GM12878 (cell line): ENCODE results near the gene ZNF568. TPM values are rescaled to one million over a fixed set of nuclear protein-coding genes. Genes with fewer than 3 reads are reported as not detected.

ENCODE experiments used
- ATAC-seq: fragments of 200-7000 bp; cut with Tn5 transposase; 3 replicates; pipeline ENCODE4 v1.9.1; 2020; ENCODE audit warnings: mild to moderate bottlenecking, moderate library complexity
- BruUV-seq: library from RNA; stranded (reverse); fragments of 400-500 nt; replicated peaks from 2 replicates; lab custom pipeline; 2021; lab: Mats Ljungman, UMichigan
- CTCF ChIA-PET: fragments of 300-600 bp; sonication (Branson Sonifier 250); formaldehyde crosslinking; extraction: SDS; loops from one replicate; lab custom pipeline; 2021; ENCODE audit warnings: inconsistent platforms; lab: Yijun Ruan, JAX
- POLR2A ChIA-PET: fragments of 350-600 bp; formaldehyde crosslinking; extraction: SDS; loops from one replicate; lab custom pipeline; 2021; ENCODE audit warnings: inconsistent platforms; lab: Charles Lee
- RAD21 ChIA-PET: fragments of 300-600 bp; sonication (Branson Sonifier 250); formaldehyde crosslinking; loops from one replicate; lab custom pipeline; 2023; ENCODE audit warnings: antibody characterized with exemption; ENCODE audit not compliant: unreplicated experiment; lab: Charles Lee
- SMC1A ChIA-PET: fragments of 300-600 bp; sonication (Branson Sonifier 250); formaldehyde crosslinking; loops from one replicate; lab custom pipeline; 2023; ENCODE audit not compliant: unreplicated experiment, uncharacterized antibody; lab: Charles Lee
- DNase-seq: peaks from one replicate; pipeline ENCODE4 v3.0.0-alpha.2; 2011; ENCODE audit warnings: low read depth, low spot score
- FAIRE-seq: peaks from 3 replicates; lab custom pipeline; 2011; peaks lifted over from hg19 to GRCh38; lab: Jason Lieb, UNC
- H2AFZ ChIP-seq: 2 replicates; pipeline ENCODE4 v1.6.0; 2011; ENCODE audit warnings: low read depth, low read length, control low read depth; ENCODE audit not compliant: control insufficient read depth
- H3K27ac ChIP-seq: 2 replicates; pipeline ENCODE4 v1.5.1; 2011; ENCODE audit warnings: control low read depth; ENCODE audit not compliant: control insufficient read depth, insufficient read depth
- H3K27me3 ChIP-seq, 2 experiments: replicated peaks in 1 of 2; 2 replicates each; pipeline versions ENCODE4 v1.6.0 to v1.6.1; 2011; ENCODE audit warnings: low read length in 1 of 2; ENCODE audit not compliant: control insufficient read depth in 2 of 2, insufficient read depth in 2 of 2
- H3K36me3 ChIP-seq, 2 experiments: 2 replicates each; pipeline ENCODE4 v1.5.1; 2011; ENCODE audit warnings: low read length in 1 of 2; ENCODE audit not compliant: control insufficient read depth in 2 of 2, insufficient read depth in 2 of 2
- H3K4me1 ChIP-seq: 2 replicates; pipeline ENCODE4 v1.6.1; 2011; ENCODE audit warnings: mild to moderate bottlenecking, low read length, moderate library complexity, mixed read lengths; ENCODE audit not compliant: control insufficient read depth, insufficient read depth
- H3K4me2 ChIP-seq: 2 replicates; pipeline ENCODE4 v1.6.0; 2011; ENCODE audit warnings: control low read depth; ENCODE audit not compliant: control insufficient read depth, insufficient read depth
- H3K4me3 ChIP-seq: fragments of 200-600 bp; sonication (generic); 2 replicates; pipeline ENCODE4 v1.5.1; 2016
- H3K79me2 ChIP-seq: 2 replicates; pipeline ENCODE4 v1.6.0; 2011; ENCODE audit warnings: low read length; ENCODE audit not compliant: control insufficient read depth, insufficient read depth
- H3K9ac ChIP-seq: 2 replicates; pipeline ENCODE4 v1.8.0; 2011; ENCODE audit warnings: low read length, control low read depth, mixed read lengths; ENCODE audit not compliant: control insufficient read depth, insufficient read depth
- H3K9me3 ChIP-seq: replicated peaks from 3 replicates; pipeline ENCODE4 v1.5.1; 2011; ENCODE audit warnings: mild to moderate bottlenecking, low read length; ENCODE audit not compliant: control insufficient read depth, insufficient read depth
- H4K20me1 ChIP-seq: 2 replicates; pipeline ENCODE4 v1.6.0; 2011; ENCODE audit not compliant: control insufficient read depth, insufficient read depth
- EGR1 ChIP-seq, 2 experiments: IDR thresholded peaks; 1 replicate in 1 of 2; 2 replicates in 1 of 2; pipeline ENCODE4 v1.6.1; 2011 to 2012; ENCODE audit warnings: low read depth in 2 of 2, low read length in 2 of 2, borderline replicate concordance in 1 of 2, mild to moderate bottlenecking in 1 of 2, moderate library complexity in 1 of 2
- HCFC1 ChIP-seq: fragments of 150-350 bp; IDR thresholded peaks from 2 replicates; pipeline ENCODE4 v1.6.1; 2014; ENCODE audit warnings: low read length
- NR2C1 ChIP-seq: fragments of 450-650 bp; IDR thresholded peaks from 2 replicates; pipeline ENCODE4 v1.6.1; 2017; ENCODE audit warnings: antibody characterized with exemption, mild to moderate bottlenecking, moderate library complexity
- RAD21 ChIP-seq: IDR thresholded peaks from 2 replicates; pipeline ENCODE4 v1.6.1; 2011; ENCODE audit warnings: mild to moderate bottlenecking, low read depth, low read length, moderate library complexity; ENCODE audit not compliant: insufficient read depth
- SIX5 ChIP-seq: IDR thresholded peaks from 2 replicates; pipeline ENCODE4 v1.6.1; 2011; ENCODE audit warnings: mild to moderate bottlenecking, low read depth, low read length, moderate library complexity; ENCODE audit not compliant: severe bottlenecking
- WGBS: methylation state at CpG from one replicate; pipeline ENCODE4 v1.1.6; 2016; ENCODE audit warnings: low lambda C conversion rate; ENCODE audit not compliant: insufficient replicate concordance, insufficient coverage; ENCODE audit errors: missing lambda C conversion rate; 5-methylcytosine and 5-hydroxymethylcytosine counted together
- in situ Hi-C: fragments of 300-500 bp; cut with MboI; formaldehyde crosslinking; loops from 9 replicates; pipeline ENCODE4 v1.14.3; 2018; ENCODE audit warnings: mixed read lengths
- intact Hi-C: fragments of 100-400 bp; cut with micrococcal nuclease; formaldehyde crosslinking; loops from one replicate; pipeline ENCODE4 v1.14.2; 2022; ENCODE audit not compliant: unreplicated experiment
- polyA plus RNA-seq, 11 experiments: library from polyadenylated mRNA; depleted of rRNA in 4 of 11; unstranded in 6 of 11; stranded (reverse) in 5 of 11; fragments of >200 nt; fragmentation: Nextera tagmentation in 4 of 11; fragmentation: Illumina TruSeq in 1 of 11; extraction: Ambion mirVana in 4 of 11; extraction: Trizol in 1 of 11; gene quantifications; 1 replicate in 1 of 11; 2 replicates in 10 of 11; pipeline versions ENCODE4 v1.2.1 to v1.2.3, GENCODE V29; 2011 to 2016; ENCODE audit warnings: inconsistent platforms in 2 of 11, missing spikeins in 2 of 11, low read depth in 1 of 11
- total RNA-seq, 4 experiments: library from RNA; depleted of rRNA in 3 of 4; stranded (reverse); fragments of >200 nt in 3 of 4; fragmentation: Illumina TruSeq in 1 of 4; extraction: Trizol in 1 of 4; gene quantifications; 2 replicates each; pipeline versions ENCODE4 v1.2.1 to v1.2.3, GENCODE V29; 2013 to 2021
- TF ChIP-seq, protein P1 (sequence below): IDR thresholded peaks from 2 replicates; pipeline ENCODE4 v1.6.1; 2012; ENCODE audit warnings: low read depth, low read length, improper control_type of control experiment
- TF ChIP-seq, protein P2 (sequence below), 3 experiments: IDR thresholded peaks in 2 of 3; conservative IDR thresholded peaks in 1 of 3; 2 replicates each; pipeline ENCODE4 v1.5.1; 2011; ENCODE audit warnings: low read depth in 3 of 3, low read length in 3 of 3, mild to moderate bottlenecking in 3 of 3, control low read depth in 2 of 3, moderate library complexity in 2 of 3, inconsistent platforms in 1 of 3, mixed read lengths in 1 of 3; ENCODE audit not compliant: control insufficient read depth in 2 of 3, insufficient read depth in 1 of 3; ENCODE audit errors: extremely low read depth in 1 of 3

The ZNF568 gene
- total and polyA plus RNA-seq, 10 of the 15 experiments (the other 5 are each of a cell fraction or from before 2014, with no cell fraction given): 0.16 to 0.77 (median 0.27) TPM

DNA sequence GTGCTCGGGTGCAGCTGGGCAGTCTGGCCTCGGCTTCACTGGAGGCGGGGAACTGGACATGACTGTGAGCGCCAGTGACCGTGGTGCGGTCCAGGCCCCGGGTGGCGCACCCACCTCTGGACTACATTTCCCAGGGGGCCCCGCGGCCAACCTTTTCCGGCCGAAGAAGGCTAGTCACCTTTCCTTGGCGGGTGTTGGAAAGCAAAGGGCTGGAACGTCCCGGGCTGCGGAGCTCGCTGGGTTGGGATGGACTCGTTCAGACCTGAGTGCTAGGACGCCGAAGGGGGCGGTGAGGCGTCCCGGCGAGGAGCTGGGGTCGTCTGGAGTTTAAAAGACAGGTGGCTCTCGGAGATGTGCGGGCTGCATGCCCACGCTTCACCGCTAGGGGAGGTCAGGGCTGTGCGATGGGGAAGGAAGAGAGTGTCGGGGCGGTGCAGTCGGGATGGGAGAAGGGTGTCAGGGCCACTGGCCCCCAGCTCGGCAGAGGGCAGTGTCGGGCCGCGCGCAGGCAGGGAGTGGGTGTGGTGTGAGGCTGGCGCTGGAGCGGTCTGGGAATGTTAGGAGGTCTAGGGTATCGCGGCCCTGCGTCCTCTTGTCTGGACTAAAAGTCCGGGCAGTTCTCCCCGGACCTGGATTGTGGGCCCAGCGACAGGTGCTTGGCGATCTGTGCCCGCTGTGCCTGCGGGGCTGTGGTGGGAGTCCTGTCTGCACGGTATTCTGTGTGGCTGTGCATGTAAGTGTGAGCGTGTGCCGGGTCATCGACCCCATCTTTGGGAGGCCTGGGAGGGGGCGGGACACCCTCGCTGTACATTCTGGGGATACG, 57.1 kb downstream of the ZNF568 start:
- peak; percentile 17 for DNase-seq
- Histone ChIP-seq H4K20me1 (no peaks in the 10 kb centered on the region), H3K27me3 (no peaks in the 10 kb centered on the region), H3K27ac (no peak overlapping the region), H3K4me3 (no peak overlapping the region), H3K79me2 (no peaks in the 10 kb centered on the region), H3K4me2 (peak overlapping the region; percentile 43; the same call in 1 of the 2 replicates), H3K4me1 (no peaks in the 10 kb centered on the region), H2AFZ (peak overlapping the region; percentile 48), H3K9me3 (peaks cover 2% of the 10 kb centered on the region; the same call in 1 of the 3 replicates), H3K36me3 (no peaks in the 10 kb centered on the region), H3K9ac (no peak overlapping the region)
- no peak for FAIRE-seq
- in situ Hi-C loops: no loop called here
- RAD21 ChIA-PET: no interaction called here
- no peak; the same call in 2 of the 3 replicates for ATAC-seq
- SMC1A ChIA-PET: no interaction called here
- WGBS: 2% methylated on average over 56 of the region's 56 CpGs
- TF ChIP-seq, protein P1, sequence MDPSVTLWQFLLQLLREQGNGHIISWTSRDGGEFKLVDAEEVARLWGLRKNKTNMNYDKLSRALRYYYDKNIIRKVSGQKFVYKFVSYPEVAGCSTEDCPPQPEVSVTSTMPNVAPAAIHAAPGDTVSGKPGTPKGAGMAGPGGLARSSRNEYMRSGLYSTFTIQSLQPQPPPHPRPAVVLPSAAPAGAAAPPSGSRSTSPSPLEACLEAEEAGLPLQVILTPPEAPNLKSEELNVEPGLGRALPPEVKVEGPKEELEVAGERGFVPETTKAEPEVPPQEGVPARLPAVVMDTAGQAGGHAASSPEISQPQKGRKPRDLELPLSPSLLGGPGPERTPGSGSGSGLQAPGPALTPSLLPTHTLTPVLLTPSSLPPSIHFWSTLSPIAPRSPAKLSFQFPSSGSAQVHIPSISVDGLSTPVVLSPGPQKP: peak; percentile 29; the same call in 1 of the 2 replicates
- no peak for TF ChIP-seq EGR1 (IDR thresholded peaks at IDR 0.05; ENCODE audit: borderline replicate concordance in 1 of 2, low read depth in 2 of 2, low read length in 2 of 2)
- no peak for TF ChIP-seq NR2C1
- TF ChIP-seq SIX5: peak; percentile 41
- TF ChIP-seq, protein P2, sequence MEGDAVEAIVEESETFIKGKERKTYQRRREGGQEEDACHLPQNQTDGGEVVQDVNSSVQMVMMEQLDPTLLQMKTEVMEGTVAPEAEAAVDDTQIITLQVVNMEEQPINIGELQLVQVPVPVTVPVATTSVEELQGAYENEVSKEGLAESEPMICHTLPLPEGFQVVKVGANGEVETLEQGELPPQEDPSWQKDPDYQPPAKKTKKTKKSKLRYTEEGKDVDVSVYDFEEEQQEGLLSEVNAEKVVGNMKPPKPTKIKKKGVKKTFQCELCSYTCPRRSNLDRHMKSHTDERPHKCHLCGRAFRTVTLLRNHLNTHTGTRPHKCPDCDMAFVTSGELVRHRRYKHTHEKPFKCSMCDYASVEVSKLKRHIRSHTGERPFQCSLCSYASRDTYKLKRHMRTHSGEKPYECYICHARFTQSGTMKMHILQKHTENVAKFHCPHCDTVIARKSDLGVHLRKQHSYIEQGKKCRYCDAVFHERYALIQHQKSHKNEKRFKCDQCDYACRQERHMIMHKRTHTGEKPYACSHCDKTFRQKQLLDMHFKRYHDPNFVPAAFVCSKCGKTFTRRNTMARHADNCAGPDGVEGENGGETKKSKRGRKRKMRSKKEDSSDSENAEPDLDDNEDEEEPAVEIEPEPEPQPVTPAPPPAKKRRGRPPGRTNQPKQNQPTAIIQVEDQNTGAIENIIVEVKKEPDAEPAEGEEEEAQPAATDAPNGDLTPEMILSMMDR (IDR thresholded peaks at IDR 0.05 in 2 of 3, conservative IDR thresholded peaks at IDR 0.05 in 1 of 3; ENCODE audit: control insufficient read depth in 2 of 3, extremely low read depth in 1 of 3, insufficient read depth in 1 of 3, low read depth in 3 of 3, low read length in 3 of 3): peak in 2 of 3 experiments; percentile 51 to 56; a peak in 5 of 6 replicates
- peak; percentile 39; the same call in 1 of the 2 replicates for TF ChIP-seq HCFC1
- TF ChIP-seq RAD21: 0 out of 2 replicates have a peak, but pooled peaks have one; percentile 10
- POLR2A ChIA-PET: no interaction called here
- intact Hi-C loops: no loop called here
- BruUV-seq: no TSS peak
- CTCF ChIA-PET: no interaction called here
